GM15510 (cell line): Measurements from ENCODE around the gene DEPP1.

ENCODE experiments used
- POLR2A ChIP-seq: IDR thresholded peaks from 3 replicates; pipeline ENCODE4 v1.6.1; 2011; ENCODE audit warnings: borderline replicate concordance; ENCODE audit not compliant: insufficient read length; ENCODE audit errors: extremely low read depth

The DEPP1 gene

GRCh38 chr10:44978570-44979280 lies at the start of gene DEPP1:
DEPP1 (minus strand) TSS chr10:44978809; CDS start chr10:44978030, 779 bp downstream.
- no peak for TF ChIP-seq POLR2A

GRCh38 chr10:45023426-45023825 lies 44.8 kb upstream of the DEPP1 start:
- no peak for TF ChIP-seq POLR2A

GRCh38 chr10:45015590-45015989 lies 37.0 kb upstream of the DEPP1 start:
- no peak for TF ChIP-seq POLR2A

GRCh38 chr10:45008524-45009161 lies 30.0 kb upstream of the DEPP1 start:
- no peak for TF ChIP-seq POLR2A

GRCh38 chr10:45006276-45007030 lies 27.8 kb upstream of the DEPP1 start:
- TF ChIP-seq POLR2A = no peak

GRCh38 chr10:45005284-45005683 lies 26.7 kb upstream of the DEPP1 start:
- TF ChIP-seq POLR2A = no peak

GRCh38 chr10:45004661-45005060 lies 26.1 kb upstream of the DEPP1 start:
- TF ChIP-seq POLR2A = no peak

- no peak for TF ChIP-seq POLR2A
Measured at GRCh38 chr10:45003432-45004000, 24.9 kb upstream of the DEPP1 start.

GRCh38 chr10:45001381-45002148 lies 23.0 kb upstream of the DEPP1 start:
- TF ChIP-seq POLR2A = no peak

- TF ChIP-seq POLR2A = peak; percentile 81
Measured at GRCh38 chr10:45000752-45001380, 22.3 kb upstream of the DEPP1 start, which contains the start of gene ZNF22. ZNF22 (plus strand) TSS chr10:45000923; CDS start chr10:45003369, 2,446 bp downstream.

GRCh38 chr10:45000138-45000751 lies 21.6 kb upstream of the DEPP1 start:
- TF ChIP-seq POLR2A = no peak

GRCh38 chr10:44998146-44998631 lies 19.6 kb upstream of the DEPP1 start:
- TF ChIP-seq POLR2A = no peak

- TF ChIP-seq POLR2A = no peak
Measured at GRCh38 chr10:44997105-44997748, 18.6 kb upstream of the DEPP1 start.
